ENCODE results near the gene DHDH. TPM values are rescaled to one million over a fixed set of nuclear protein-coding genes. Genes with fewer than 3 reads are reported as not detected.
"Not testable (repeated sequence)": the region's sequence is repeated elsewhere in the genome, so short reads cannot be mapped to it uniquely, and the experiment has no call there.

Gene DHDH
- total RNA-seq, 2 experiments from 2014 or later: not detected

GRCh38 chr19:48926909-48927308 lies 6.6 kb upstream of the DHDH start:
- CTCF ChIA-PET (ENCODE audit: unreplicated experiment): no interaction called here
- no peak overlapping the region for H2AFZ ChIP-seq (ENCODE audit: low read length)
- POLR2A ChIA-PET: no interaction called here
- no peaks in the 10 kb centered on the region for H3K9me2 ChIP-seq (ENCODE audit: insufficient read depth, low read length)
- H3K27ac ChIP-seq (ENCODE audit: low read depth, low read length, poor library complexity, severe bottlenecking): no peak overlapping the region
- H3K79me2 ChIP-seq (ENCODE audit: insufficient read depth, low read depth, low read length): no peaks in the 10 kb centered on the region
- H3K4me2 ChIP-seq (ENCODE audit: low read length): no peak overlapping the region
- H3K9me3 ChIP-seq (ENCODE audit: low read length): no peaks in the 10 kb centered on the region
- no peak overlapping the region for H3K4me3 ChIP-seq (ENCODE audit: low read depth, low read length, poor library complexity, severe bottlenecking)
- H4K20me1 ChIP-seq (ENCODE audit: insufficient read depth, low read length): no peaks in the 10 kb centered on the region
- intact Hi-C loops (cut with micrococcal nuclease; ENCODE audit: unreplicated experiment): no loop called here
- H3K4me1 ChIP-seq (ENCODE audit: insufficient read depth, low read length, poor library complexity, severe bottlenecking): peaks cover 3% of the 10 kb centered on the region
- no peak for DNase-seq (ENCODE audit: low spot score)
- no TSS peak for BruUV-seq (replicated peaks)
- TF ChIP-seq EZH2phosphoT487 (IDR thresholded peaks at IDR 0.05; ENCODE audit: borderline replicate concordance, low read depth, low read length) (no peak), CTCF (conservative IDR thresholded peaks at IDR 0.05; ENCODE audit: low read length) (no peak)
- peaks cover 7% of the 10 kb centered on the region; the same call in 1 of the 2 replicates for H3K36me3 ChIP-seq (ENCODE audit: insufficient read depth, low read length)

- intact Hi-C loops (cut with micrococcal nuclease; ENCODE audit: unreplicated experiment): not testable (repeated sequence)
Observed at GRCh38 chr19:48927692-48928091, 5.8 kb upstream of the DHDH start.

GRCh38 chr19:48928164-48929025 lies 5.1 kb upstream of the DHDH start:
- no peaks in the 10 kb centered on the region for H3K36me3 ChIP-seq (ENCODE audit: insufficient read depth, low read length)
- no peak overlapping the region for H3K4me2 ChIP-seq (ENCODE audit: low read length)
- no peaks in the 10 kb centered on the region for H3K9me2 ChIP-seq (ENCODE audit: insufficient read depth, low read length)
- no peak overlapping the region for H3K27ac ChIP-seq (ENCODE audit: low read depth, low read length, poor library complexity, severe bottlenecking)
- H3K79me2 ChIP-seq (ENCODE audit: insufficient read depth, low read depth, low read length): no peaks in the 10 kb centered on the region
- BruUV-seq (replicated peaks): no TSS peak
- H4K20me1 ChIP-seq (ENCODE audit: insufficient read depth, low read length): no peaks in the 10 kb centered on the region
- intact Hi-C loops (cut with micrococcal nuclease; ENCODE audit: unreplicated experiment): no loop called here
- TF ChIP-seq EZH2phosphoT487 (IDR thresholded peaks at IDR 0.05; ENCODE audit: borderline replicate concordance, low read depth, low read length): no peak
- no peak for TF ChIP-seq CTCF (conservative IDR thresholded peaks at IDR 0.05; ENCODE audit: low read length)
- CTCF ChIA-PET (ENCODE audit: unreplicated experiment): no interaction called here
- POLR2A ChIA-PET: interaction anchor here (1.2 kb wide), 1 partner anchor 14 kb away, joined by 3 read pairs; no protein-coding TSS in a partner anchor
- H3K4me3 ChIP-seq (ENCODE audit: low read depth, low read length, poor library complexity, severe bottlenecking): no peak overlapping the region
- no peak for DNase-seq (ENCODE audit: low spot score)
- H2AFZ ChIP-seq (ENCODE audit: low read length): no peak overlapping the region
- H3K4me1 ChIP-seq (ENCODE audit: insufficient read depth, low read length, poor library complexity, severe bottlenecking): peaks cover 9% of the 10 kb centered on the region
- no peaks in the 10 kb centered on the region for H3K9me3 ChIP-seq (ENCODE audit: low read length)

More at GRCh38 chr19:48927692-48928091, 5.8 kb upstream of the DHDH start:
- H4K20me1 ChIP-seq (ENCODE audit: insufficient read depth, low read length); H3K27ac ChIP-seq (ENCODE audit: low read depth, low read length, poor library complexity, severe bottlenecking); DNase-seq (ENCODE audit: low spot score); H3K36me3 ChIP-seq (ENCODE audit: insufficient read depth, low read length); H3K4me3 ChIP-seq (ENCODE audit: low read depth, low read length, poor library complexity, severe bottlenecking); H3K9me2 ChIP-seq (ENCODE audit: insufficient read depth, low read length); H3K79me2 ChIP-seq (ENCODE audit: insufficient read depth, low read depth, low read length); BruUV-seq (replicated peaks); CTCF ChIA-PET (ENCODE audit: unreplicated experiment); H2AFZ ChIP-seq (ENCODE audit: low read length); H3K4me2 ChIP-seq (ENCODE audit: low read length); H3K4me1 ChIP-seq (ENCODE audit: insufficient read depth, low read length, poor library complexity, severe bottlenecking); H3K9me3 ChIP-seq (ENCODE audit: low read length): not testable (repeated sequence)
- POLR2A ChIA-PET: interaction anchor here (1.2 kb wide), 1 partner anchor 15 kb away, joined by 3 read pairs; no protein-coding TSS in a partner anchor
